GM13977 (cell line): ENCODE measurements around the gene SESN2.
"Not testable (repeated sequence)": the region's sequence is repeated elsewhere in the genome, so short reads cannot be mapped to it uniquely, and the experiment has no call there.

Experiments
- DNase-seq: peaks from one replicate; pipeline ENCODE4 v3.0.0; 2012; ENCODE audit warnings: low spot score
- CTCF ChIP-seq: IDR thresholded peaks from 2 replicates; pipeline ENCODE4 v1.5.1; 2012; ENCODE audit warnings: mild to moderate bottlenecking, control low read depth; ENCODE audit not compliant: insufficient read depth; ENCODE audit errors: extremely low read depth, missing control alignments
- in situ Hi-C: fragments of 300-500 bp; cut with MboI; formaldehyde crosslinking; loops from one replicate; pipeline ENCODE4 v1.12.0; 2022; ENCODE audit warnings: low sequenced_read_pairs, low pct_unique_long_range_greater_than_20kb, mixed read lengths, inconsistent platforms; ENCODE audit not compliant: unreplicated experiment

Gene SESN2

GRCh38 chr1:28323720-28324119 lies 64.4 kb downstream of the SESN2 start:
- TF ChIP-seq CTCF, result no peak
- DNase-seq, result no peak
- in situ Hi-C loops, result no loop called here

GRCh38 chr1:28326515-28326914 lies 67.2 kb downstream of the SESN2 start:
- TF ChIP-seq CTCF, result no peak
- in situ Hi-C loops, result no loop called here
- DNase-seq, result no peak

GRCh38 chr1:28326984-28327383 lies 67.7 kb downstream of the SESN2 start:
- in situ Hi-C loops, result no loop called here
- no peak for DNase-seq
- TF ChIP-seq CTCF, result no peak

- in situ Hi-C loops, DNase-seq: not testable (repeated sequence)
These were observed 68.1 kb downstream of the SESN2 start for GRCh38 chr1:28327431-28327830.

GRCh38 chr1:28328228-28328648 lies 68.9 kb downstream of the SESN2 start:
- DNase-seq, result no peak
- in situ Hi-C loops, result no loop called here
- TF ChIP-seq CTCF, result no peak

GRCh38 chr1:28329395-28330153 lies 70.3 kb downstream of the SESN2 start:
- no peak for DNase-seq
- no peak for TF ChIP-seq CTCF
- in situ Hi-C loops, result no loop called here
